GM18526 (cell line): ENCODE measurements around the gene SBNO2.

Source experiments
- POLR2A ChIP-seq: IDR thresholded peaks from 3 replicates; pipeline ENCODE4 v1.6.1; 2011; ENCODE audit not compliant: insufficient read length; ENCODE audit errors: extremely low read depth

Gene SBNO2

GRCh38 chr19:1113986-1114483, 60.0 kb downstream of the SBNO2 start:
- no peak for TF ChIP-seq POLR2A

- TF ChIP-seq POLR2A = no peak
Observed at GRCh38 chr19:1113030-1113985, 60.8 kb downstream of the SBNO2 start.

- TF ChIP-seq POLR2A = no peak
Observed at GRCh38 chr19:1112268-1113029, 61.6 kb downstream of the SBNO2 start.

GRCh38 chr19:1111641-1112267, 62.3 kb downstream of the SBNO2 start:
- no peak for TF ChIP-seq POLR2A

- no peak for TF ChIP-seq POLR2A
Observed at GRCh38 chr19:1110809-1111640, 63.0 kb downstream of the SBNO2 start.

GRCh38 chr19:1109697-1110671, 64.1 kb downstream of the SBNO2 start:
- no peak for TF ChIP-seq POLR2A

- TF ChIP-seq POLR2A = no peak
Observed at GRCh38 chr19:1109032-1109551, 65.0 kb downstream of the SBNO2 start.

- TF ChIP-seq POLR2A = no peak
Observed at GRCh38 chr19:1108291-1109031, 65.6 kb downstream of the SBNO2 start.

- TF ChIP-seq POLR2A = no peak
Observed at GRCh38 chr19:1107661-1108261, 66.3 kb downstream of the SBNO2 start.

- peak; percentile 7 for TF ChIP-seq POLR2A
Observed at GRCh38 chr19:1106841-1107660, 67.0 kb downstream of the SBNO2 start.
